OCI-LY1 (cell line): ENCODE data around the gene SEMA4C.

Experiments used
- CTCF ChIP-seq: fragments of 200-600 bp; sonication (generic), shearing (Covaris generic); IDR thresholded peaks from 2 replicates; pipeline ENCODE4 v1.5.1; 2017; ENCODE audit warnings: mild to moderate bottlenecking, antibody characterized with exemption, low read length, moderate library complexity, mixed read lengths
- EZH2 ChIP-seq: fragments of 200-600 bp; sonication (generic), shearing (Covaris generic); IDR thresholded peaks from 2 replicates; pipeline ENCODE4 v1.8.0; 2017; ENCODE audit warnings: borderline replicate concordance, mixed run types, mild to moderate bottlenecking, antibody characterized with exemption, low read length, moderate library complexity, mixed read lengths

GRCh38 chr2:96900237-96900636 lies 30.4 kb upstream of the SEMA4C start:
- TF ChIP-seq CTCF (no peak), EZH2 (no peak)
